ENCODE data around the gene GRM4. TPM values are rescaled to one million over a fixed set of nuclear protein-coding genes. Genes with fewer than 3 reads are reported as not detected.

GRM4 gene
- total RNA-seq, 1 experiment from 2014 or later, result 0.41 TPM

- H3K36me3 ChIP-seq (ENCODE audit: insufficient read depth, low read length, poor library complexity, severe bottlenecking), result no peaks in the 10 kb centered on the region
- no peaks in the 10 kb centered on the region for H3K9me3 ChIP-seq (ENCODE audit: low read depth, low read length, poor library complexity, severe bottlenecking)
- POLR2A ChIA-PET (ENCODE audit: low non-redundant PET), result no interaction called here
- DNase-seq (ENCODE audit: low spot score), result no peak
- no peak overlapping the region for H3K27ac ChIP-seq (ENCODE audit: low read depth, low read length, poor library complexity, severe bottlenecking)
- H3K27me3 ChIP-seq (replicated peaks; ENCODE audit: insufficient read depth, low read depth, low read length, poor library complexity), result peaks cover 4% of the 10 kb centered on the region
- H3K4me3 ChIP-seq (ENCODE audit: low read depth, low read length, poor library complexity, severe bottlenecking), result no peak overlapping the region
- intact Hi-C loops (cut with micrococcal nuclease; ENCODE audit: unreplicated experiment), result no loop called here
- no peaks in the 10 kb centered on the region for H3K4me1 ChIP-seq (ENCODE audit: insufficient read depth, low read length, poor library complexity, severe bottlenecking)
- no TSS peak for BruUV-seq (replicated peaks)
- CTCF ChIA-PET, result no interaction called here
- TF ChIP-seq CTCF (conservative IDR thresholded peaks at IDR 0.05; ENCODE audit: low read depth, low read length) (no peak), EZH2 (IDR thresholded peaks at IDR 0.05; ENCODE audit: borderline replicate concordance, low read depth, low read length, poor library complexity, severe bottlenecking) (no peak)
Measured at GRCh38 chr6:34130862-34131261, 15.0 kb downstream of the GRM4 start.

- Histone ChIP-seq H3K4me3 (ENCODE audit: low read depth, low read length, poor library complexity, severe bottlenecking) (no peak overlapping the region), H3K27me3 (replicated peaks; ENCODE audit: insufficient read depth, low read depth, low read length, poor library complexity) (no peaks in the 10 kb centered on the region), H3K4me1 (ENCODE audit: insufficient read depth, low read length, poor library complexity, severe bottlenecking) (no peaks in the 10 kb centered on the region), H3K27ac (ENCODE audit: low read depth, low read length, poor library complexity, severe bottlenecking) (no peak overlapping the region), H3K9me3 (ENCODE audit: low read depth, low read length, poor library complexity, severe bottlenecking) (no peaks in the 10 kb centered on the region), H3K36me3 (ENCODE audit: insufficient read depth, low read length, poor library complexity, severe bottlenecking) (no peaks in the 10 kb centered on the region)
- no TSS peak for BruUV-seq (replicated peaks)
- no peak for DNase-seq (ENCODE audit: low spot score)
- ChIA-PET POLR2A (ENCODE audit: low non-redundant PET) (no interaction called here), CTCF (no interaction called here)
- intact Hi-C loops (cut with micrococcal nuclease; ENCODE audit: unreplicated experiment), result no loop called here
- TF ChIP-seq CTCF (conservative IDR thresholded peaks at IDR 0.05; ENCODE audit: low read depth, low read length), result no peak
- no peak for TF ChIP-seq EZH2 (IDR thresholded peaks at IDR 0.05; ENCODE audit: borderline replicate concordance, low read depth, low read length, poor library complexity, severe bottlenecking)
Measured at GRCh38 chr6:34129753-34130152, 16.1 kb downstream of the GRM4 start.

- ChIA-PET POLR2A (ENCODE audit: low non-redundant PET) (no interaction called here), CTCF (no interaction called here)
- no TSS peak for BruUV-seq (replicated peaks)
Measured at GRCh38 chr6:34128045-34128444, 17.8 kb downstream of the GRM4 start.

More at GRCh38 chr6:34128045-34128444, 17.8 kb downstream of the GRM4 start:
- Histone ChIP-seq H3K9me3 (ENCODE audit: low read depth, low read length, poor library complexity, severe bottlenecking) (no peaks in the 10 kb centered on the region), H3K27me3 (replicated peaks; ENCODE audit: insufficient read depth, low read depth, low read length, poor library complexity) (no peaks in the 10 kb centered on the region), H3K4me1 (ENCODE audit: insufficient read depth, low read length, poor library complexity, severe bottlenecking) (no peaks in the 10 kb centered on the region), H3K27ac (ENCODE audit: low read depth, low read length, poor library complexity, severe bottlenecking) (no peak overlapping the region), H3K4me3 (ENCODE audit: low read depth, low read length, poor library complexity, severe bottlenecking) (no peak overlapping the region), H3K36me3 (ENCODE audit: insufficient read depth, low read length, poor library complexity, severe bottlenecking) (no peaks in the 10 kb centered on the region)
- TF ChIP-seq EZH2 (IDR thresholded peaks at IDR 0.05; ENCODE audit: borderline replicate concordance, low read depth, low read length, poor library complexity, severe bottlenecking) (no peak), CTCF (conservative IDR thresholded peaks at IDR 0.05; ENCODE audit: low read depth, low read length) (no peak)
- intact Hi-C loops (cut with micrococcal nuclease; ENCODE audit: unreplicated experiment), result no loop called here
- no peak for DNase-seq (ENCODE audit: low spot score)
